Astrocyte (in vitro differentiated cells and primary cell): ENCODE results near the gene ORAI1.

ENCODE experiments used
- EZH2 ChIP-seq: IDR thresholded peaks from 2 replicates; pipeline ENCODE4 v1.6.1; 2012; ENCODE audit warnings: mild to moderate bottlenecking, low read length, inconsistent platforms; ENCODE audit not compliant: insufficient read depth
- TF ChIP-seq, protein P1 (sequence below): IDR thresholded peaks from 2 replicates; pipeline ENCODE4 v1.5.1; 2011; ENCODE audit warnings: low read depth, mild to moderate bottlenecking, inconsistent platforms, low read length, moderate library complexity; ENCODE audit not compliant: insufficient read depth

DNA sequence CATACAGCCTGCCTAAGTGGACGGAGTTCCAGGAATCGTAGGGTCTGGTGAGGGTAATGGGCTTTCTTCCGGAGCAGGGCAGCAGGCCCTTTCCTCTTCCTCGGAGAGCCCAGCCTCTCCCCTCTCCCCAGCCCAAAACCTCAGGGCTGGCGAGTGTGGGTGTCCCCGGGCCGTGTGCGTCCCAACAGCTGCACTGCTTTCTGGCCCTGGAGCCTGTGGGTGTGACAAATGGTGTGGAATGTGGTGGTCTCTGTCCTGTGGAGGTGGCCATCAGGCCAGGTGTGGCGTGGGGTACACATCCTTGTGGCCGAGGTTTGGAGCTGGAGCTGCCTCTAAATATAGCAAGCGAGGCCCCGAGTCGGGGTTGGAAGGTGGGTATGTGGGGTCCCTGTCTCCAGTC, 8.5 kb downstream of the ORAI1 start:
- TF ChIP-seq, protein P1, sequence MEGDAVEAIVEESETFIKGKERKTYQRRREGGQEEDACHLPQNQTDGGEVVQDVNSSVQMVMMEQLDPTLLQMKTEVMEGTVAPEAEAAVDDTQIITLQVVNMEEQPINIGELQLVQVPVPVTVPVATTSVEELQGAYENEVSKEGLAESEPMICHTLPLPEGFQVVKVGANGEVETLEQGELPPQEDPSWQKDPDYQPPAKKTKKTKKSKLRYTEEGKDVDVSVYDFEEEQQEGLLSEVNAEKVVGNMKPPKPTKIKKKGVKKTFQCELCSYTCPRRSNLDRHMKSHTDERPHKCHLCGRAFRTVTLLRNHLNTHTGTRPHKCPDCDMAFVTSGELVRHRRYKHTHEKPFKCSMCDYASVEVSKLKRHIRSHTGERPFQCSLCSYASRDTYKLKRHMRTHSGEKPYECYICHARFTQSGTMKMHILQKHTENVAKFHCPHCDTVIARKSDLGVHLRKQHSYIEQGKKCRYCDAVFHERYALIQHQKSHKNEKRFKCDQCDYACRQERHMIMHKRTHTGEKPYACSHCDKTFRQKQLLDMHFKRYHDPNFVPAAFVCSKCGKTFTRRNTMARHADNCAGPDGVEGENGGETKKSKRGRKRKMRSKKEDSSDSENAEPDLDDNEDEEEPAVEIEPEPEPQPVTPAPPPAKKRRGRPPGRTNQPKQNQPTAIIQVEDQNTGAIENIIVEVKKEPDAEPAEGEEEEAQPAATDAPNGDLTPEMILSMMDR: no peak
- no peak for TF ChIP-seq EZH2
